NCI-H460 (cell line): Measurements from ENCODE around the gene SLC25A48. TPM values are rescaled to one million over a fixed set of nuclear protein-coding genes. Genes with fewer than 3 reads are reported as not detected.
"Not testable (repeated sequence)": the region's sequence is repeated elsewhere in the genome, so short reads cannot be mapped to it uniquely, and the experiment has no call there.

Experiments used
- DNase-seq: peaks from one replicate; pipeline ENCODE4 v3.0.0-alpha.2; 2016; ENCODE audit warnings: low read depth; ENCODE audit errors: extremely low read depth
- total RNA-seq: library from RNA; depleted of rRNA; stranded (reverse); fragments of >200 nt; shearing (Covaris generic); gene quantifications from 2 replicates; pipeline ENCODE4 v1.2.3, GENCODE V29; 2014

SLC25A48 gene
- total RNA-seq, 1 experiment from 2014 or later, result not detected

DNA sequence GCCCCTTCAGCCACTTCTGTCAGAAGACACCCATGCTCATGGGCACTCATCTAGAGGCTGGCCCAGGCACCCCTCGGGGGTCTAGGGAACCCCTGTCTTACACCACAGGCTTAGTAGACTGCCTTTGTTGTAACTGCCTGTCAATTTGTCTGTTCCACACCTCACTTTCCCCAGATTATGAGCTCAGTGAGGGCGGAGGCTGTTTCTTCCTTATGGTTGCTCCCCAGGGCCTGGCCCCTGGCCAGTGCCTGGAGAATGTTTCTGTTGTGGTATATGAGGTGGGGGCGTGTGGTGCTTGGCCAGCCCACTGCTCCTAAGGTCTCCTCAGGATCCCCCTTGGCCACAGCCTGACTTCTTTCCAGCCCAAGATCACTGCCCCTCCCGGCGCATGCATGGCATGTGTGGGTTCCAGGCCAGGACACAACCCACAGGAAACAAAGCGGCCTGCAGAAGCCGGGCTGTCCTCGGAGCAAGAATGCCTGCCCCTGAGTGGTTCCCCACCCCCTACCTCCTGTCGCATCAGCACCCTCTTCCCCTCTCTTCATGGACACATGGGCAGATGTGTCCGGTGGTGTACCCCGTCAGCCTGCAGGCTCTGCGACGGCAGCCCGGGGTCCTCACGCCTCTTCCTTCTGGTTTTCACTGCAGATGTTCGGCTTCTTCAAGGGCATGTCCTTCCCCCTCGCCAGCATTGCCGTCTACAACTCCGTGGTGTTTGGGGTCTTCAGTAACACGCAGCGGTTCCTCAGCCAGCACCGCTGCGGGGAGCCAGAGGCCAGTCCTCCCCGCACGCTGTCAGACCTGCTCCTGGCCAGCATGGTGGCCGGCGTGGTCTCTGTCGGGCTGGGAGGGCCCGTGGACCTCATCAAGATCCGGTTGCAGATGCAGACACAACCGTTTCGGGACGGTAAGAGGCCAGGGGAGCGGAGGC lies 17.7 kb downstream of the SLC25A48 start:
- DNase-seq, result no peak

GRCh38 chr5:135857630-135858311 lies 23.3 kb downstream of the SLC25A48 start:
- no peak for DNase-seq

DNA sequence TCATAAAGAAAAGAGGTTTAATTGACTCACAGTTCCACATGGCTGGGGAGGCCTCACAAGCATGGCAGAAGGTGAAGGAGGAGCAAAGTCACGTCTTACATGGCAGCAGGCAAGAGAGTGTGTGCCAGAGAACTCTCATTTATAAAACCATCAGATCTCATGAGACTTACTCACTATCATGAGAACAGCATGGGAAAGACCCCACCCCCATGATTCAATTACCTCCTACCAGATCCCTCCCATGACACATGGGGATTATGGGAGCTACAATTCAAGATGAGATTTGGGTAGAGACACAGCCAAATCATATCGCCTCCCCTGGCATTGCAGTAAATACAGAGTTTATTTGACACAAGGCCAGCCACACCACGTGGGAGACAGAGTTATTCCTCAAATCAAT lies 24.7 kb downstream of the SLC25A48 start:
- DNase-seq, result not testable (repeated sequence)

- DNase-seq, result no peak
These were observed 25.2 kb downstream of the SLC25A48 start for GRCh38 chr5:135859641-135860040.

DNA sequence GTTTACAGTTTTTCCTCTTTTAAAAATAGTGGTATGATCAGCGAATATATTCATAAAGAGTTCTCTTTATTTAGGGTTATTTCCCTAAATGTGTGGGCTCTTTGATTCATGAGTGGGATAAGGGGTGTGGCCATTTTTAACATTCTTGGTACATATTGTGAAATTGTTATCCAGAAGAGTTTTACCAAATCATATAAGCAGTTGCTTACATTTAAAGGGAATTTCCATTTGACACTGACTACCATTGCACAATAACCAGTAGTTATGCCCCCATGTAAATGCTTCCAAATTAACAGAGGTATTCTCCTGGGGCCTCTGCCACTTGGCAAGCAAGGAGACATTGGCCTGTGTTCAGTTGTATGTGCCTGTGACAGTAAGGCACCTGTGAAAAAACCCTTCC lies 27.2 kb downstream of the SLC25A48 start:
- DNase-seq, result no peak

DNA sequence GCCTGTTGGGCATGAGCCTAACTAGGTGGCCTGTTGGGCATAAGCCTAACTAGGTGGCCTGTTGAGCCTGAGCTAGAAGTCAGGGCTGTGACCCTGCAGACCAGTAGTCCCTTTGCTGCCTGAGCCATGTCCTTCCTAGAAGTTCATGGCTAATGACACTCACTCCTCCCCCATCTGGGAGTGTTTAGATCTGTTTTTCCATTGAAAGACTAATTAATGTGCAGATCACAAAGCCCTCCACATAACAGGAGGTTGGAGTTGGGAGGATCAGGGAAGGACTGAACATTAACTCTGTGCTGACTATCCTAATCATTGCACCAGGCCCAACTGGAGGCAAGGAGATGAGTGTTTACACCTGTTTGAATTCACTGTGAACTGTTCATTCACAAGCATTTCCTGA lies 27.6 kb downstream of the SLC25A48 start:
- DNase-seq, result no peak

DNA sequence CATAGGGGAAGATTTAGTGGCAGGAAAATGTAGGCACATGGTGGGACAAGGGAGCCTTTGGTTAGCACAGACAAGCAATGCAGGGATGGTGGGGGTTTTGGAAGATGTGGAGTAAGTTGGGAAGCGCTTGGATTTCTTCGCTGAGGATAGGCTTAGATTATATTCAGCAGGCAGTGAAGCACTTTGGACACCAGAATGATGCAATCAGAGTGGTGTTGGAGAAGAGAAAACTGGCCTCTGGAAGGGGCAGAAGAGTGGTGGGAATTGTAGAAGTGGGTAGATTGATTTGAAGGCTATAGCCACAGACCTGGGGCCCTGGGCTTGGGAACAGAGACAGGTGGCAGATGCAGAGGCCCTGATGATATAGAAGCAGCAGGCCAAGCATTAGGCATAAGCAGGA lies 28.3 kb downstream of the SLC25A48 start:
- DNase-seq, result no peak

- no peak for DNase-seq
These were observed 30.3 kb downstream of the SLC25A48 start for GRCh38 chr5:135864503-135865435.

DNA sequence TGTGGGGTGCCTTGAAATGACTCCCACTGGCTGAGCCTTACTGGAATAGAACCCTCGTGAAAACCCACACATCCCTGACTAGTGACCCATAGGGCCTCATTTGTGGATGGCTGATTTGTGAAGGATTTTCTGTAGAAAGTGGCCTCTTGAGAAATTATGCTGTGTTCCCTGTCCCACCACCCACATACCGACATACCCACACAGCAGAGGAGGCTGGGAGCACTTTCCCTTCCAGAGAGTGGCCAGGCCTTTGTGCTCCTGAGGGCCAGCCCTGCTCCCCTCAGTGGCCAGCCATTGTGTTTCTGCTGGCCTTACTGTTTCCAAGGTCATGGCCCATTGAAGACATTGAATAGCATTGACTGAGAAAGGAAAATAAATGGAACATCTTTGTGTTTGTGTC lies 31.6 kb downstream of the SLC25A48 start:
- no peak for DNase-seq

DNA sequence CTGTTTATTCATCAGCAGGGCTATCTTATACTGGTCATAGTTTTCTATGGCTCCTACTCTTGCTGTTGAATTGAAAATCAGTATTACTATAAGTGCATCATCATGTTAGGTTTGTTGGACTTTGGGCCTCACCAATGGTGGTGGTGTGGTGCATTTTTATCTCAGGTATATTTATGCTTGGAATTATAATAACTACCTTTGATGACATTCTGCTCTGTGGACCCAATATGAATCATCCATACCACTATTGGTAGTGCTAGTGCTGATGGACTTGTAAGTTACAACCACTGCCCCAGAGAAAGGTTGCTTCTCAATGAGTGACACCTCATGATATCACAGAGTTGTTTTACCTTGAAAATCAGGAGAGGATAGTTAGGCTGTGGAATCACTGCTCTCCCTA lies 33.1 kb downstream of the SLC25A48 start:
- DNase-seq, result no peak

DNA sequence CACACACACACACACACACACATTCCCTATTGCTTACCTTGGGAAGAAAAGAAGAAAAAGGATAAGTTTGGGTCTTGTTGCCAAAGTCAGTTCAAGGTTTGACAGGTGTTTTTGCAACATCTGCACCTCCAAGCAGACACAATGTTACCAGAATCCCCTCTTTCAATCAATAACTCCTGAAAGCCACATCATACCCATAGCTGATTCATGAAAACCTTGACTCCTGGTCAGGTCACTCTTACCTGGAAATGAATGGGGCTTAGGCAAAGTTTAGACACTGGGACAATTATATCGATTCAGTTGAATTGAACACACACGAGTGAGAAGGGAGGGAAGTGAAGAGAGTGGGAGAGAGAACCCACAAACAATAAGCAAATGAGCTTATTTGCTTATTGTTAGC lies 34.2 kb downstream of the SLC25A48 start:
- no peak for DNase-seq

- DNase-seq, result no peak
These were observed 34.8 kb downstream of the SLC25A48 start for GRCh38 chr5:135869276-135869675.

- no peak for DNase-seq
These were observed 35.5 kb downstream of the SLC25A48 start for GRCh38 chr5:135869935-135870334.

- DNase-seq, result no peak
These were observed 36.9 kb downstream of the SLC25A48 start for GRCh38 chr5:135871268-135871915.

DNA sequence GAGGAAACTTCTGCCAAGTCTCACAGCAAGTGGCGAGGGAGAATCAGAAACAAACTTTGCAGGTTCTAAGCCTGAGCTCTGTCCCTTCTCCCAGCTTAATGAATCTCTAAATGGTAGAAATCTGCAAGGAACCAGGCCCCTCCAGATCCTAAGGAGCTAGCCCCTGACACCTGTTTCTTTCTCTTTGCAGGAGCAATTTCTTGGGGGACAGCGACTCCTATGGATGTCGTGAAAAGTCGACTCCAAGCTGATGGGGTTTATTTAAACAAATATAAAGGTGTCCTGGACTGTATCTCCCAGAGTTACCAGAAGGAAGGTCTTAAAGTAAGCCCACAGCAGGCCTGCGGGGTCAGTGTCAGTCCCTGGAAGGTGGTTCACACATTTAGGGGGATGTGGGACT lies 39.4 kb downstream of the SLC25A48 start:
- DNase-seq, result no peak

DNA sequence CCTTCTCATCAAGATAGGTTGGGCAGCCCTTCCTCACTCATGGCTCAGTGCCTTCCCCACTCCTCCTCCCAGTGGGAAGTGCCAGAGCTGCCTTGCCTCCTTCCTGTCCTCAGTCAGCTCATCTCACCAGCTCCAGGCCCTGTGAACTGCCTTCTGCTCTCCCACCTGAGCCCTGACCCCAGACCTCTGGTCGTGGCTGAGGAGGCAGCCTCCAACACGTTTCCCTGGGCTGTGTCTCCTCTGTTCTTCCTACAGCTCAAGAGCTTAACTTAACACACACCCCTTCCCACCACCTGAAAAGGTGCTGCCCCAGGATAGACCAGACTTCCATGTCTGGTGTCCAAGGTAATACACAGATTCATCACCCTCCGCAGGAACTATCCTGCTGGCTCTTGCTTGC lies 40.0 kb downstream of the SLC25A48 start:
- DNase-seq, result no peak

GRCh38 chr5:135875567-135875966 lies 41.1 kb downstream of the SLC25A48 start:
- no peak for DNase-seq

DNA sequence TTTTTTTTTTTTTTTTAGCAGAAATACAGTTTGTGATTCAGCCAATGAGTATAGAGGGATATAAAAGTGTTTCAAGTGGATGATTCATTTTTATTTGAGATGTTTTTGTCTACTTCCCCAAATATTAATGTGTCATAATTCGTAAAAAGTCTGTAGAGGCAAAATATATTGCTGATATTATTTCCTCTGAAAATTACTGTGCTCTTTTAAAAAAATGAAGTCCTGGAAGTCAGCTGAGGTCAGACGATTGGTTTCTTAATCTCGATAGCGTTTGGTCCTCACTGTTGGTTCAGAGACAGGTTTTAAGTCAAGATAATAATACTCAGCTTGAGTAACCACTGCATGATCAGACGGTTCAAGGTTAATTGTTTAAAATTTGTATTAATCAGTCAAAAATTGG lies 41.7 kb downstream of the SLC25A48 start:
- no peak for DNase-seq

- DNase-seq, result no peak
These were observed 43.2 kb downstream of the SLC25A48 start for GRCh38 chr5:135877570-135878155.

DNA sequence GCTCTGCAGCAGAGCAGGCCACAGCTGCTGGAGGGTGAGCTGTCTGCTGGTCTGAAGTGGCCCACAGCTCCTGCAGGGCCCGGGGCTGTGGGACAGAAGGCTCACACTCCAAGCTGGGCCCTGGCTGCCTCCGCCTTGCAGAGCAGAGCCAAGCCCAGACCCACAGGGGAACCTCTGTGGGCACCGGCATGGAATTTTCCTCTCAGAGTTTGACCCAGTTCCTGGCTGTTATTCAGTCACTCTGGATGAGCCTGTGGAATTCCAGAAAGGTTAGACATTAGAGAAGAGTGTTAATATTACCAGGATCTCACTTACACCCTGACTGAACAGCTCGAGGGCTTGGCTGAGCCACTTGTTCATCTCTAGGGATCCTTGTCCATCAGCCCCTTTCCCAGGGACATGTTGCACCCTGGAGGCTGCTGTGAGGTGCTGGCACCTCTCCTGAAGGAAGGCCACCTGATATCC lies 43.7 kb downstream of the SLC25A48 start:
- DNase-seq, result no peak
